Endothelial cell (in vitro differentiated cells): ENCODE measurements around the gene FILIP1. TPM values are rescaled to one million over a fixed set of nuclear protein-coding genes. Genes with fewer than 3 reads are reported as not detected.

ENCODE experiments used
- DNase-seq: peaks from one replicate; pipeline ENCODE4 v3.0.0; 2021; ENCODE audit warnings: low spot score
- H3K27ac Mint-ChIP-seq: one replicate; pipeline ENCODE4 v1.8.0; 2021; ENCODE audit warnings: mixed read lengths, inconsistent platforms; ENCODE audit not compliant: unreplicated experiment
- H3K27me3 Mint-ChIP-seq: one replicate; pipeline ENCODE4 v1.8.0; 2021; ENCODE audit warnings: mild to moderate bottlenecking, moderate library complexity, mixed read lengths, inconsistent platforms; ENCODE audit not compliant: unreplicated experiment
- H3K36me3 Mint-ChIP-seq: one replicate; pipeline ENCODE4 v1.8.0; 2021; ENCODE audit warnings: mild to moderate bottlenecking, low read depth, mixed read lengths, inconsistent platforms; ENCODE audit not compliant: unreplicated experiment
- H3K4me1 Mint-ChIP-seq: one replicate; pipeline ENCODE4 v1.8.0; 2021; ENCODE audit warnings: mild to moderate bottlenecking, mixed read lengths, inconsistent platforms; ENCODE audit not compliant: unreplicated experiment
- H3K4me3 Mint-ChIP-seq: one replicate; pipeline ENCODE4 v1.8.0; 2021; ENCODE audit warnings: mild to moderate bottlenecking, mixed read lengths, inconsistent platforms; ENCODE audit not compliant: unreplicated experiment
- H3K9me3 Mint-ChIP-seq: one replicate; pipeline ENCODE4 v1.8.0; 2021; ENCODE audit warnings: mixed read lengths, inconsistent platforms; ENCODE audit not compliant: unreplicated experiment
- CTCF ChIP-seq: fragments of 200-600 bp; sonication (generic); IDR thresholded peaks from one replicate; pipeline ENCODE4 v1.5.0; 2021; ENCODE audit warnings: antibody characterized with exemption; ENCODE audit not compliant: unreplicated experiment
- total RNA-seq: library from RNA; stranded (reverse); fragmentation: NEBNext Ultra II Directional; extraction: Animal tissue kit (Norgen Biotek cat#: 25700); gene quantifications from one replicate; pipeline ENCODE4 v1.2.1, GENCODE V29; 2021; ENCODE audit not compliant: unreplicated experiment

The FILIP1 gene
- total RNA-seq, 1 donor from 2014 or later: 32.0 TPM

GRCh38 chr6:75305573-75305972 is 188.0 kb downstream of the FILIP1 start:
- no peak for DNase-seq
- Mint-ChIP-seq H3K4me3 (no peak overlapping the region), H3K27me3 (no peaks in the 10 kb centered on the region), H3K4me1 (peaks cover under 1% of the 10 kb centered on the region), H3K27ac (no peak overlapping the region), H3K9me3 (no peaks in the 10 kb centered on the region), H3K36me3 (no peaks in the 10 kb centered on the region)
- TF ChIP-seq CTCF: no peak

GRCh38 chr6:75302280-75302679 is 191.3 kb downstream of the FILIP1 start:
- no peak overlapping the region for H3K27ac Mint-ChIP-seq
- no peak for TF ChIP-seq CTCF
- H3K4me3 Mint-ChIP-seq: no peak overlapping the region
- no peaks in the 10 kb centered on the region for H3K27me3 Mint-ChIP-seq
- peaks cover 8% of the 10 kb centered on the region for H3K4me1 Mint-ChIP-seq
- H3K9me3 Mint-ChIP-seq: no peaks in the 10 kb centered on the region
- no peaks in the 10 kb centered on the region for H3K36me3 Mint-ChIP-seq
- DNase-seq: no peak

- Mint-ChIP-seq H3K4me3 (no peak overlapping the region), H3K4me1 (peaks cover 8% of the 10 kb centered on the region), H3K27ac (no peak overlapping the region), H3K27me3 (no peaks in the 10 kb centered on the region), H3K9me3 (no peaks in the 10 kb centered on the region), H3K36me3 (no peaks in the 10 kb centered on the region)
- no peak for TF ChIP-seq CTCF
- DNase-seq: no peak
These were observed 192.1 kb downstream of the FILIP1 start for GRCh38 chr6:75301537-75301936.

GRCh38 chr6:75301088-75301487 is 192.5 kb downstream of the FILIP1 start:
- DNase-seq: no peak
- Mint-ChIP-seq H3K4me3 (no peak overlapping the region), H3K27me3 (no peaks in the 10 kb centered on the region), H3K9me3 (no peaks in the 10 kb centered on the region), H3K27ac (no peak overlapping the region), H3K36me3 (no peaks in the 10 kb centered on the region), H3K4me1 (peaks cover 8% of the 10 kb centered on the region)
- no peak for TF ChIP-seq CTCF

- no peak for TF ChIP-seq CTCF
- Mint-ChIP-seq H3K9me3 (no peaks in the 10 kb centered on the region), H3K36me3 (no peaks in the 10 kb centered on the region), H3K27me3 (no peaks in the 10 kb centered on the region), H3K27ac (no peak overlapping the region), H3K4me1 (peaks cover 8% of the 10 kb centered on the region), H3K4me3 (no peak overlapping the region)
- DNase-seq: no peak
These were observed 193.1 kb downstream of the FILIP1 start for GRCh38 chr6:75300531-75300855.
